HEK293T (cell line): ENCODE measurements around the gene UNC13C.

ENCODE experiments used
- ARNT ChIP-seq: fragments of 450-650 bp; IDR thresholded peaks from 2 replicates; pipeline ENCODE4 v1.6.1; 2017; ENCODE audit warnings: mild to moderate bottlenecking
- BHLHE40 ChIP-seq: fragments of 450-650 bp; IDR thresholded peaks from 2 replicates; pipeline ENCODE4 v1.6.1; 2016; ENCODE audit warnings: mild to moderate bottlenecking, moderate library complexity, borderline replicate concordance
- ELF4 ChIP-seq: fragments of 450-650 bp; IDR thresholded peaks from 2 replicates; pipeline ENCODE4 v1.6.1; 2017; ENCODE audit warnings: antibody characterized with exemption
- FOXA1 ChIP-seq: fragments of 450-650 bp; IDR thresholded peaks from 2 replicates; pipeline ENCODE4 v1.6.1; 2016; ENCODE audit warnings: mild to moderate bottlenecking
- FOXK2 ChIP-seq: fragments of 450-650 bp; IDR thresholded peaks from 2 replicates; pipeline ENCODE4 v1.6.1; 2016; ENCODE audit warnings: mild to moderate bottlenecking
- FOXM1 ChIP-seq: fragments of 450-650 bp; IDR thresholded peaks from 2 replicates; pipeline ENCODE4 v1.6.1; 2017; ENCODE audit warnings: mild to moderate bottlenecking, borderline replicate concordance
- HDGF ChIP-seq: fragments of 450-650 bp; IDR thresholded peaks from 2 replicates; pipeline ENCODE4 v1.6.1; 2017; ENCODE audit warnings: antibody characterized with exemption, borderline replicate concordance
- NFRKB ChIP-seq: fragments of 450-650 bp; IDR thresholded peaks from 2 replicates; pipeline ENCODE4 v1.6.1; 2016; ENCODE audit warnings: mild to moderate bottlenecking, moderate library complexity
- SP1 ChIP-seq: fragments of 450-650 bp; IDR thresholded peaks from 2 replicates; pipeline ENCODE4 v1.6.1; 2017
- SUZ12 ChIP-seq: fragments of 450-650 bp; IDR thresholded peaks from 2 replicates; pipeline ENCODE4 v1.6.1; 2016; ENCODE audit warnings: mild to moderate bottlenecking
- TF ChIP-seq, protein P1 (sequence below): fragments of 450-650 bp; IDR thresholded peaks from 2 replicates; pipeline ENCODE4 v1.6.1; 2016

DNA sequence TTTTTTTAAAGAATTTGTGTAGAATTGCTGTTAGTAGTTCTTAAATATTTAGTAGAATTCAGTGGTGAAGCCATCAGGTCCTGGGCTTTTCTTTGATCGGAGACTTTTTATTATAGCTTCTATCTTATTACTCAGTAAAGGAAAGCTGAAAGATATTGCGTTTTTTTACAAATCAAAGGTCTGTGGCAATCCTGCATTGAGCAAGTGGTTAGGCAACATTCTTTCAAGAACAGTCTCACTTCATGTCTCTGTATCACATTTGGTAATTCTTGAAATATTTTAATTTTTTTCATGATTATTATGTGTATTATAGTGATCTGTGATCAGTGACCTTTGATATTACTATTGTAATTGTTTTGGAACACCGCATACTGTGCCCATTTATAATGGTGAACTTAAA lies 140.8 kb downstream of the UNC13C start:
- TF ChIP-seq FOXK2 (no peak), FOXA1 (no peak), SP1 (no peak), NFRKB (no peak), SUZ12 (no peak), BHLHE40 (no peak), HDGF (no peak), ARNT (no peak), FOXM1 (no peak), ELF4 (no peak)
- TF ChIP-seq, protein P1, sequence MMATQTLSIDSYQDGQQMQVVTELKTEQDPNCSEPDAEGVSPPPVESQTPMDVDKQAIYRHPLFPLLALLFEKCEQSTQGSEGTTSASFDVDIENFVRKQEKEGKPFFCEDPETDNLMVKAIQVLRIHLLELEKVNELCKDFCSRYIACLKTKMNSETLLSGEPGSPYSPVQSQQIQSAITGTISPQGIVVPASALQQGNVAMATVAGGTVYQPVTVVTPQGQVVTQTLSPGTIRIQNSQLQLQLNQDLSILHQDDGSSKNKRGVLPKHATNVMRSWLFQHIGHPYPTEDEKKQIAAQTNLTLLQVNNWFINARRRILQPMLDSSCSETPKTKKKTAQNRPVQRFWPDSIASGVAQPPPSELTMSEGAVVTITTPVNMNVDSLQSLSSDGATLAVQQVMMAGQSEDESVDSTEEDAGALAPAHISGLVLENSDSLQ = no peak
